Transverse colon (tissue), 4 donors: Measurements from ENCODE around the gene ELFN1. TPM values are rescaled to one million over a fixed set of nuclear protein-coding genes. Genes with fewer than 3 reads are reported as not detected.

ENCODE experiments used
- DNase-seq: peaks from one replicate; pipeline ENCODE4 v3.0.0-alpha.2; 2019
- H3K27ac ChIP-seq, 4 donors: fragments of 200-600 bp; sonication (generic); 2 replicates each; pipeline ENCODE4 v1.5.1; 2016 to 2018; ENCODE audit warnings: inconsistent platforms in 4 of 4
- H3K27me3 ChIP-seq: fragments of 200-600 bp; sonication (generic); 2 replicates; pipeline ENCODE4 v1.5.1; 2017; ENCODE audit warnings: inconsistent platforms
- H3K36me3 ChIP-seq, 4 donors: fragments of 200-600 bp; sonication (generic); 2 replicates each; pipeline ENCODE4 v1.5.1; 2017 to 2019; ENCODE audit warnings: inconsistent platforms in 4 of 4
- H3K4me1 ChIP-seq, 4 donors: fragments of 200-600 bp; sonication (generic); 2 replicates each; pipeline ENCODE4 v1.5.1; 2017 to 2020; ENCODE audit warnings: inconsistent platforms in 4 of 4
- H3K4me3 ChIP-seq, 4 donors: fragments of 200-600 bp; sonication (generic); 1 replicate in 1 of 4; 2 replicates in 3 of 4; pipeline versions ENCODE4 v1.5.1 to v1.6.1; 2017 to 2019; ENCODE audit warnings: inconsistent platforms in 4 of 4
- H3K9me3 ChIP-seq, 2 donors: fragments of 200-600 bp; sonication (generic); 2 replicates each; pipeline ENCODE4 v1.5.1; 2017 to 2019; ENCODE audit warnings: inconsistent platforms in 2 of 2
- EP300 ChIP-seq: sonication (generic); formaldehyde crosslinking; IDR thresholded peaks from one replicate; pipeline ENCODE4 v1.6.1; 2017; ENCODE audit warnings: antibody characterized with exemption, low read depth
- POLR2A ChIP-seq: fragments of 450-650 bp; IDR thresholded peaks from one replicate; pipeline ENCODE4 v1.6.1; 2016; ENCODE audit warnings: antibody characterized with exemption, mild to moderate bottlenecking, moderate library complexity
- POLR2AphosphoS5 ChIP-seq, 3 donors: sonication (generic); formaldehyde crosslinking; IDR thresholded peaks; one replicate each; pipeline ENCODE4 v1.6.1; 2016; ENCODE audit warnings: antibody characterized with exemption in 3 of 3
- WGBS, 2 donors: methylation state at CpG; one replicate each; pipeline ENCODE4 v1.1.5; 2018; ENCODE audit warnings: low coverage in 1 of 2; 5-methylcytosine and 5-hydroxymethylcytosine counted together
- in situ Hi-C, 4 donors: fragments of 200-750 bp; cut with MboI; loops; one replicate each; pipeline versions ENCODE4 v1.15.0 to v1.15.1; 2017; ENCODE audit warnings: low sequenced_read_pairs in 3 of 4, low pct_ligation_motif_present in 1 of 4, low pct_unique_long_range_greater_than_20kb in 1 of 4
- intact Hi-C: fragments of 100-400 bp; cut with DNase I; formaldehyde crosslinking; loops from one replicate; pipeline ENCODE4 v1.15.1; 2023; ENCODE audit warnings: low total_unique reads
- total RNA-seq, 4 donors: library from RNA; depleted of rRNA; stranded (reverse); fragments of >200 nt; gene quantifications; one replicate each; pipeline ENCODE4 v1.1.0, GENCODE V29; 2016
- TF ChIP-seq, protein P1 (sequence below), 5 experiments: fragments of 200-600 bp in 3 of 5; fragments of 450-650 bp in 2 of 5; sonication (generic) in 3 of 5; IDR thresholded peaks; 1 replicate in 2 of 5; 2 replicates in 3 of 5; pipeline ENCODE4 v1.5.1; 2016 to 2017; ENCODE audit warnings: antibody characterized with exemption in 5 of 5, inconsistent platforms in 3 of 5, mild to moderate bottlenecking in 2 of 5, moderate library complexity in 1 of 5

The ELFN1 gene
- total RNA-seq, 4 donors from 2014 or later = 0.14 to 0.60 (median 0.32) TPM; not detected in 1

DNA sequence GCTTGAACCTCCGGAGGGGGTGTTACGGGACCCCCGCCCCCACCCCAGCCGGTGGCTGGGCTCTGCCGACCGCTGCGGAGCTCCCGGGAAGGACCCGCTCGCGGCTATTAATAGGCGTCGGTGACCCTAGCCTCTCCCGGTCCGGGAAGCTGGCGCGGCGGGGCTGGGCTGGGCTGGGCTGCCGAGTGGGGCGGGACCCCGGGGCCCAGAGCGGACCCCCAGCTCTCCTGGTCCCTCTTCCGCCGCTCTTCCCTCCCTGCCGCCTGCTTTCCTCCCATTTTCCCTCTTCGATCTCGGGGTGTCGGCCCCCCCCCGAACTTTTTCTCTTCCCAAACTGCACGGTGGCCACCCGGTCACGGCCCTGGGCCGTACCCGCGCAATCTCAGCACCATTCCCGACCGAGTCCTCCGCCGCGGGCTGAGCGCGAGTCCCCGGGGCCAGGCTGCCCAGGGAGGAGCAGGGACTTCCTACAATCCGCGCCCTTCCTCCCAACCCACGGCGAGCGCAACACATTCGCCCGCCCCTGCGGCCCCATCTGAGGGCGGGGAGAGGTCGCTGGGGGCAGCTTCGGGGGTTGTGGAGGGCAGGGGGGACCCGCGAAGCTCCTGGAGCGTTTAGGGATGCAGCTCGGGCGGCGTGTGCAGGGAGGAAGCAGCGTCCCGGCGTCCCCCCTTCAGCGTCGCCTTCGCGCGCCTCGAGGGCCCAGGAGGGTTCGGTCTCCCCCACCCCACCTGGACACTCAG lies 3.1 kb upstream of the ELFN1 start:
- Histone ChIP-seq H3K4me3 (peak overlapping the region in 3 of 4 donors; percentile 15 to 59 (median 37)), H3K9me3 (no peaks in the 10 kb centered on the region), H3K27ac (no peak overlapping the region), H3K27me3 (peaks cover 99% of the 10 kb centered on the region), H3K4me1 (peaks cover 11 to 59% (median 52%) of the 10 kb centered on the region in 4 donors), H3K36me3 (no peaks in the 10 kb centered on the region)
- intact Hi-C loops (loop anchor here (10.0 kb wide), 1 partner anchor 538 kb away; no protein-coding TSS in a partner anchor), in situ Hi-C loops (loop anchor here in 2 of 4 donors (25.0 kb wide), 1 partner anchor 545 kb away; no protein-coding TSS in a partner anchor)
- TF ChIP-seq EP300 = no peak
- TF ChIP-seq POLR2AphosphoS5 (IDR thresholded peaks at IDR 0.05) = no peak
- no peak for TF ChIP-seq POLR2A
- TF ChIP-seq, protein P1, sequence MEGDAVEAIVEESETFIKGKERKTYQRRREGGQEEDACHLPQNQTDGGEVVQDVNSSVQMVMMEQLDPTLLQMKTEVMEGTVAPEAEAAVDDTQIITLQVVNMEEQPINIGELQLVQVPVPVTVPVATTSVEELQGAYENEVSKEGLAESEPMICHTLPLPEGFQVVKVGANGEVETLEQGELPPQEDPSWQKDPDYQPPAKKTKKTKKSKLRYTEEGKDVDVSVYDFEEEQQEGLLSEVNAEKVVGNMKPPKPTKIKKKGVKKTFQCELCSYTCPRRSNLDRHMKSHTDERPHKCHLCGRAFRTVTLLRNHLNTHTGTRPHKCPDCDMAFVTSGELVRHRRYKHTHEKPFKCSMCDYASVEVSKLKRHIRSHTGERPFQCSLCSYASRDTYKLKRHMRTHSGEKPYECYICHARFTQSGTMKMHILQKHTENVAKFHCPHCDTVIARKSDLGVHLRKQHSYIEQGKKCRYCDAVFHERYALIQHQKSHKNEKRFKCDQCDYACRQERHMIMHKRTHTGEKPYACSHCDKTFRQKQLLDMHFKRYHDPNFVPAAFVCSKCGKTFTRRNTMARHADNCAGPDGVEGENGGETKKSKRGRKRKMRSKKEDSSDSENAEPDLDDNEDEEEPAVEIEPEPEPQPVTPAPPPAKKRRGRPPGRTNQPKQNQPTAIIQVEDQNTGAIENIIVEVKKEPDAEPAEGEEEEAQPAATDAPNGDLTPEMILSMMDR (IDR thresholded peaks at IDR 0.05) = no peak
- 2% methylated on average over 53 of the region's 70 CpGs; no CpG with 5 or more reads in 1 of the 2 donors for WGBS, 2 donors
- no peak for DNase-seq

DNA sequence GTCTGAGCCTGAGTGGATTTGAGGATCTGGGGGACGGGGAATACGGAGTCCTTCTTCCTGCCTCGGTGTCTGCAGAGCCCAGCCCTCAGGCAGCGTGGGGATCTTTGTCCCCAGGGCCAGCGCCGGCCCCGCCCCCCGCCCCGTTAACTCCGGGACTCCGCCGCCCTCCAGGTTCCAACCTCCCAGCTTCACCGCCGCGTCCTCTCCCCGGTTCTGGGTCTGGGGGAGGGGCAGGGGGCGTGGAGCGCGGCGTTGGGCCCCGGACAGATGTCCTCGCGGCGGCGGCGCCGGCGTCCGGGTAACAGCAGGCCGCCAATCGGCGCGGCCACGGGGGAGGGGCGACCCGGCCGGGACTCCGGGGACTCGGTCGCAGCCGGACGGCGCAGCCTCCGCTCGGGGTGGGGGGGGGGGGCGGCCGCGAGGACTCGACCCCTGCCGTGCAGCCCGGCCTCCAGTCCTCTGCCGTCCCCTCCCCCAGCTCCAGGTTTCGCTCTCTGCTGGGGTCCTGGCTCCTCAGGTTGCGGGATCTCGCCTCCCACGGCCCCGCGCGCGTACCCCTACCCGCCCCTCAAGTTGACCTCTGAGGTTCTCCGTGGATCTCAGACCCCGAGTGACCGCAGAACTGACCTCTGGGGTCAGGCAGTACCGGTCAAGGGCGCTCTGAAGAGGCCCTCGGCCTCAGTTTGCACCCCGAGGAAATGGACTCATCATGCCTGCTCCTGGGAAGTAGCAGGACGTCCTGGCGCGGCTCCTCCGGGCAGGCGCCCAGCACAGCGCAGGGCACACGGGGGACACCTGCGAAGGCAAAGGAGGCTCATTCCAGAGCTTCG lies 2.3 kb upstream of the ELFN1 start:
- WGBS, 2 donors = 24% methylated on average over 58 of the region's 77 CpGs; no CpG with 5 or more reads in 1 of the 2 donors
- in situ Hi-C loops (loop anchor here in 2 of 4 donors (25.0 kb wide), 1 partner anchor 545 kb away; no protein-coding TSS in a partner anchor), intact Hi-C loops (loop anchor here (10.0 kb wide), 1 partner anchor 537 kb away; no protein-coding TSS in a partner anchor)
- Histone ChIP-seq H3K36me3 (no peaks in the 10 kb centered on the region), H3K4me1 (peaks cover 11 to 59% (median 52%) of the 10 kb centered on the region in 4 donors), H3K4me3 (peak overlapping the region in 3 of 4 donors; percentile 15 to 59 (median 37)), H3K27me3 (peaks cover 99% of the 10 kb centered on the region), H3K27ac (no peak overlapping the region), H3K9me3 (no peaks in the 10 kb centered on the region)
- no peak for DNase-seq
- TF ChIP-seq, protein P1 (IDR thresholded peaks at IDR 0.05) = no peak
- TF ChIP-seq EP300 (no peak), POLR2AphosphoS5 (IDR thresholded peaks at IDR 0.05) (no peak), POLR2A (no peak)

DNA sequence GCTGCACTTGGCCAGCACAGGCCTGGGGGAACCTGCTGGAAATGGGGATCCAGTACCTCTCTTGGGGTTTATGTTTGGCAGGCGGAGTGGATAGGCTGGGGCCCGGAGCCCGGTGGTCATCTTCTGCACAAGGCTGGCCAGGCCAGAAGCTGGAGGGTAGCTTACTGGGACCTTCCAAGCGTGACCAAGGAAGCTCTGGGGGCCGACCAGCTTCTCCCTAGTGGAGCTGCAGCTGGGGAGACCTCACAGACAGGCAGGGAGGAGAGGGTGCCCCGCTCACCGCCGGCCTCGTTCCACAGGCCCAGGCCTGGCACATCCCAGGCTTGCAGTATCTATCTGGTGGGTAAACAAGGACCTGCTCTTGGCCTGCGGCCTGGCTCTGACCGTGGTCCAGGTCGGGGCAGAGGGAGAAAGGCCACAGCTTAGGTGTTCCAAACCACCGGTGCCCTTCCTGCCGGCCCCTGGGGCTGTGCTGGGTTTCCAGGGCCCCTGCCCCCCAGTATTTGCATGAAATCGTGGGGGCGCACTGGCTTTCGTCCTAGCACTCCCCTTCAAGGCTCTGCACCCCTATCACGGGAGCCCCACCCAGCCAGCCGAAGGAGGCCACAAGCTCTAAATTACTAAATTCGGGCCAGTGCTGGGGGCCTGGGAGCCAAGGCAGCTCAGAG lies 1.5 kb upstream of the ELFN1 start:
- H3K27ac ChIP-seq = no peak overlapping the region
- H3K4me3 ChIP-seq = no peak overlapping the region
- WGBS, 2 donors = 55% methylated on average over 20 of the region's 20 CpGs; no CpG with 5 or more reads in 1 of the 2 donors
- TF ChIP-seq POLR2AphosphoS5 (IDR thresholded peaks at IDR 0.05) = no peak
- TF ChIP-seq POLR2A = no peak
- TF ChIP-seq, protein P1 (IDR thresholded peaks at IDR 0.05) = no peak
- TF ChIP-seq EP300 = no peak
- in situ Hi-C loops = loop anchor here in 2 of 4 donors (25.0 kb wide), 1 partner anchor 544 kb away; no protein-coding TSS in a partner anchor
- peaks cover 11 to 59% (median 52%) of the 10 kb centered on the region in 4 donors for H3K4me1 ChIP-seq
- H3K36me3 ChIP-seq = no peaks in the 10 kb centered on the region
- H3K9me3 ChIP-seq = no peaks in the 10 kb centered on the region
- DNase-seq = no peak
- intact Hi-C loops = loop anchor here (10.0 kb wide), 1 partner anchor 536 kb away; no protein-coding TSS in a partner anchor
- H3K27me3 ChIP-seq = peaks cover 99% of the 10 kb centered on the region
